ENCODE data around the gene ADIPOQ. TPM values are rescaled to one million over a fixed set of nuclear protein-coding genes. Genes with fewer than 3 reads are reported as not detected.

The ADIPOQ gene
- total and polyA plus RNA-seq, 3 donors from 2014 or later, result 0.12 to 1.5 TPM; not detected in 1

DNA sequence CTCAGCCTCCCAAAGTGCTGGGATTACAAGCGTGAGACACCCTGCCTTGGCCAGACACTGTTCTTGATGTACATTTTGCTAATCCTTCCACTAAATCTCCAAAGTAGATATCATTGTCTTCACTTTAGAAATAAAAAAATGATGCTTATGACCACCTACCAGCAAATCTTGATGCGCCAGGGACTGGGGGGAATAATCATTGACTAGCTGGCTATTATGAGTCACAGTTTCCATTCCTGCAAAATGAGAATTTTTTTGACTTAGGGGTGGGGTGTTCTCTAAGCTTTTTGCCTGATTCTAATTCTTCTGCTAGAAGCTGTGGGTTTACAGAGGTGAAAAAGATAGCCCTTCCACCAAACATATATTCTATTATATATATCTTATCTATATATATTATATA is 19.1 kb upstream of the ADIPOQ start:
- H3K4me3 ChIP-seq, result no peak overlapping the region
- DNase-seq, result no peak
- no peaks in the 10 kb centered on the region for H3K27me3 ChIP-seq
- no peaks in the 10 kb centered on the region for H3K9me3 ChIP-seq
- no peak for TF ChIP-seq POLR2A (IDR thresholded peaks at IDR 0.05)
- TF ChIP-seq, protein P1, sequence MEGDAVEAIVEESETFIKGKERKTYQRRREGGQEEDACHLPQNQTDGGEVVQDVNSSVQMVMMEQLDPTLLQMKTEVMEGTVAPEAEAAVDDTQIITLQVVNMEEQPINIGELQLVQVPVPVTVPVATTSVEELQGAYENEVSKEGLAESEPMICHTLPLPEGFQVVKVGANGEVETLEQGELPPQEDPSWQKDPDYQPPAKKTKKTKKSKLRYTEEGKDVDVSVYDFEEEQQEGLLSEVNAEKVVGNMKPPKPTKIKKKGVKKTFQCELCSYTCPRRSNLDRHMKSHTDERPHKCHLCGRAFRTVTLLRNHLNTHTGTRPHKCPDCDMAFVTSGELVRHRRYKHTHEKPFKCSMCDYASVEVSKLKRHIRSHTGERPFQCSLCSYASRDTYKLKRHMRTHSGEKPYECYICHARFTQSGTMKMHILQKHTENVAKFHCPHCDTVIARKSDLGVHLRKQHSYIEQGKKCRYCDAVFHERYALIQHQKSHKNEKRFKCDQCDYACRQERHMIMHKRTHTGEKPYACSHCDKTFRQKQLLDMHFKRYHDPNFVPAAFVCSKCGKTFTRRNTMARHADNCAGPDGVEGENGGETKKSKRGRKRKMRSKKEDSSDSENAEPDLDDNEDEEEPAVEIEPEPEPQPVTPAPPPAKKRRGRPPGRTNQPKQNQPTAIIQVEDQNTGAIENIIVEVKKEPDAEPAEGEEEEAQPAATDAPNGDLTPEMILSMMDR (IDR thresholded peaks at IDR 0.05), result no peak
- no peaks in the 10 kb centered on the region for H3K36me3 ChIP-seq (ENCODE audit: low read depth, missing control alignments)
- intact Hi-C loops (cut with DNase I; ENCODE audit: low total_unique reads), result loop anchor here (10.0 kb wide), 1 partner anchor 209 kb away; the partner anchor contains the start of gene AHSG
- WGBS, 2 donors, result 85 to 89% methylated on average over 2 of the region's 2 CpGs
- no peak overlapping the region for H3K27ac ChIP-seq
- H3K4me1 ChIP-seq, result peaks cover 10% of the 10 kb centered on the region

DNA sequence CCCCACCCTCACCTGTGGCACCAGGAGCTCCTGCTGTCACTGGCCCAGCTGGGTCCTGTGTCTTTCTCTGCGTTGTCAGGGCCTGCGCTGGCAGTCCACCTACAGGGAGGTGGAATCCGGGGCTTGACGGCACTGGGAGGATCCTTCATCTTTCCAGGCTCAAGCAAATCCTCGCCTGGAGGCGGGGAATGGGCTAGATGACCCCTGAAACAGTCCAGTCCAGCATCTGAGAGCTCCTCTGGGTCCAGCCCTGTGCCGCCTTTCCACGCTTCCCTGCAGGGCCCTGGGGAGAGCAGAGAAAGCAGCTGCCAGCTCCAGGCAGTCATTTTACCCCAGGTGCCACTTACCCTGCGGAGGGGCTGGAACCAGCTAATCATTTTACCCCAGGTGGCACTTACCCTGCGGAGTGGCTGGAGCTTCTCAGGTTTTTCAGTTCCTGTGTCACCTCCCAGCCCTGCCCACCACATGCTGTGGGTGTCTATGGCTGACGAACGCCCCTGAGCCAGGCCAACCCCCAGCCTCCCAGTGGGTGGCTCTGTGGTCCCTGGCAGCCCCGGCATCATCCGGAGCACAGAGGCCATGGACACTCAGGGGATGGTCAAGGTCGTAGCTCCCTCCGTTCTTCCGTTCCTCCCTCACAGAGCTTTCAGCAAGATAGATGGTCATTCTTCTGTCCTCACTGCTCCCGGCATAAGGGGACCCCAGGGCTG is 17.9 kb upstream of the ADIPOQ start:
- Histone ChIP-seq H3K4me3 (no peak overlapping the region), H3K27me3 (no peaks in the 10 kb centered on the region), H3K27ac (no peak overlapping the region), H3K9me3 (no peaks in the 10 kb centered on the region), H3K36me3 (ENCODE audit: low read depth, missing control alignments) (no peaks in the 10 kb centered on the region), H3K4me1 (peaks cover 10% of the 10 kb centered on the region)
- intact Hi-C loops (cut with DNase I; ENCODE audit: low total_unique reads), result loop anchor here (10.0 kb wide), 1 partner anchor 210 kb away; the partner anchor contains the start of gene AHSG
- no peak for DNase-seq
- WGBS, 2 donors, result 26 to 33% methylated on average over 5 to 18 of the region's 18 CpGs
- TF ChIP-seq, protein P1 (IDR thresholded peaks at IDR 0.05), result no peak
- TF ChIP-seq POLR2A (IDR thresholded peaks at IDR 0.05), result no peak

DNA sequence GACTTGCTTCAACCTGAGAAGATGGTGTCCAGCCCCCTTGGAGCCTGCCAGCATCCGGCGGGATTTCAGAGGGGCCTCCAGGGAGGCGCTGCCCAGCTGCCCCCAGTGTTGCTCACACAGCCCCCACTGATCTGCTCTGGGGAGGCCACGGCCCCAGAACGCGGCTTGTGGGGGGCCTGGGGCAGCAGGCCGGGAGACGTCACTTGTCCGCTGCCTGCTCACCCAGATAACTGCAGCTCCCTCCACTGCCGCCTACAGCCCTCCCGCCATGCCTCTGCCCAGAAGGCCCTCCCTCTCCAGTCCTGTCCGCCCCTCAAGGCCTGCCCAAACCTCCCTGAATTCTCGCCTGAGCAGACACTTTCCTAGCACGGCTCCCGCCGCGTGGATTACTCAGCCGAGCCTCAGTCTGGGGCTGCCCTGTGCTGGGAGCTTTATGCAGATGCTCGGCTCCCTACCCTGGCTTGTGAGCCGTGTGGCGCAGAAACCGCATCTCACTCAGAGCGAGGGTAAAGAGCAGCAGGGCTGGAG is 17.2 kb upstream of the ADIPOQ start:
- Histone ChIP-seq H3K27ac (no peak overlapping the region), H3K27me3 (no peaks in the 10 kb centered on the region), H3K4me1 (peaks cover 10% of the 10 kb centered on the region), H3K36me3 (ENCODE audit: low read depth, missing control alignments) (no peaks in the 10 kb centered on the region), H3K4me3 (no peak overlapping the region), H3K9me3 (no peaks in the 10 kb centered on the region)
- WGBS, 2 donors, result 1 to 5% methylated on average over 7 to 11 of the region's 23 CpGs
- DNase-seq, result peak; percentile 17
- intact Hi-C loops (cut with DNase I; ENCODE audit: low total_unique reads), result loop anchor here (10.0 kb wide), 1 partner anchor 211 kb away; the partner anchor contains the start of gene AHSG
- no peak for TF ChIP-seq POLR2A (IDR thresholded peaks at IDR 0.05)
- TF ChIP-seq, protein P1 (IDR thresholded peaks at IDR 0.05), result no peak

DNA sequence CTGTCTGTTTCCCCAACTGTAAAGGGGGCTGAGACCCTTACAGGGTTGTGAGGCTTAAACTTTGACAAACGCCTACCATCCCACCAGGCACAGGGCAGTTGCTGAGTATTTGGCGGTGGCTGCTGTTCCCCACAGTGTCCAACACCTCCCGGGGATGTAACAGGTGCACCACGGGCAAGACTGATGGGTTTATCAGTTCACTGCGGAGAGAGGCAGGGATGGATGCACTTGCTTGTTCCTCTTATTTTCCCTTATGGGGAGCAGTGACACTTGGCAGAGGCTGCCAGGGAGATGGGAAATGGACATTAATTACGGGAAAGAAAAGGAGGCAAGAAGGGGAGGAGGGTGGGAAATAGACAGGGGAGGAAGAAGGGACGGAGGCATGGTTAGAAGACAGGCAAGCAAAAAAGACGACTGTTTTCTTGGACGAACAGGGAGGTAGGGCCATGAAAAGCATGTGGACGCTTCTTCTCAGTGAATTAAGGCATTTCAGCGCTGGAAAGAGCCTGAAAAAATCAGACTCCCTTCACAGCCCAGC is 16.6 kb upstream of the ADIPOQ start:
- Histone ChIP-seq H3K36me3 (ENCODE audit: low read depth, missing control alignments) (no peaks in the 10 kb centered on the region), H3K9me3 (no peaks in the 10 kb centered on the region), H3K4me3 (no peak overlapping the region), H3K27me3 (no peaks in the 10 kb centered on the region), H3K27ac (no peak overlapping the region), H3K4me1 (peaks cover 10% of the 10 kb centered on the region)
- intact Hi-C loops (cut with DNase I; ENCODE audit: low total_unique reads), result loop anchor here (10.0 kb wide), 1 partner anchor 211 kb away; the partner anchor contains the start of gene AHSG
- DNase-seq, result no peak
- 17 to 29% methylated on average over 11 of the region's 11 CpGs for WGBS, 2 donors
- no peak for TF ChIP-seq POLR2A (IDR thresholded peaks at IDR 0.05)
- TF ChIP-seq, protein P1 (IDR thresholded peaks at IDR 0.05), result no peak
